ENCODE measurements around the gene ZNF641.

DNA sequence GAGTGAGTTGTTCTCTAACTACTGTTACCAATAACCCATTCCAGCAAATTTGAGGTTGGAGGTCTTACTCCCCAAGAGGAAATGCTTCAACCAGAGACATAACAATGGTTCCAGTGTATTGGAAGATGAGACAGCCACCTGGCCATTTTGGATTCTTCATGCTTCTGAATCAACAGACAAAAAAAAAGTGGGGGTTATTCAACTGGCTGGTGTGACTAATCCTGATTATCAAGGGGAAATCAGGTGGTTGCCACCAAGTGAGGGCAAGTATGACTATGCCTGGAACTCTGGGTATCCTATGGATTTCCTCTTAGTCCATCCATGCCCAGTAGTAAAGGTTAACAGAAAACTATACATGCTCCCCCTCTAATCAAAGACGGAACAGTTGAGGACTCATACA is 29.9 kb upstream of the ZNF641 start:
- TF ChIP-seq, protein P1, sequence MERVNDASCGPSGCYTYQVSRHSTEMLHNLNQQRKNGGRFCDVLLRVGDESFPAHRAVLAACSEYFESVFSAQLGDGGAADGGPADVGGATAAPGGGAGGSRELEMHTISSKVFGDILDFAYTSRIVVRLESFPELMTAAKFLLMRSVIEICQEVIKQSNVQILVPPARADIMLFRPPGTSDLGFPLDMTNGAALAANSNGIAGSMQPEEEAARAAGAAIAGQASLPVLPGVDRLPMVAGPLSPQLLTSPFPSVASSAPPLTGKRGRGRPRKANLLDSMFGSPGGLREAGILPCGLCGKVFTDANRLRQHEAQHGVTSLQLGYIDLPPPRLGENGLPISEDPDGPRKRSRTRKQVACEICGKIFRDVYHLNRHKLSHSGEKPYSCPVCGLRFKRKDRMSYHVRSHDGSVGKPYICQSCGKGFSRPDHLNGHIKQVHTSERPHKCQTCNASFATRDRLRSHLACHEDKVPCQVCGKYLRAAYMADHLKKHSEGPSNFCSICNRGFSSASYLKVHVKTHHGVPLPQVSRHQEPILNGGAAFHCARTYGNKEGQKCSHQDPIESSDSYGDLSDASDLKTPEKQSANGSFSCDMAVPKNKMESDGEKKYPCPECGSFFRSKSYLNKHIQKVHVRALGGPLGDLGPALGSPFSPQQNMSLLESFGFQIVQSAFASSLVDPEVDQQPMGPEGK (CRISPR knock-in tag; IDR thresholded peaks at IDR 0.05; ENCODE audit: borderline replicate concordance), result no peak
- TF ChIP-seq ESRRG (CRISPR knock-in tag; IDR thresholded peaks at IDR 0.05) (no peak), ZFP3 (CRISPR knock-in tag; IDR thresholded peaks at IDR 0.05) (no peak), RARB (CRISPR knock-in tag; IDR thresholded peaks at IDR 0.05) (no peak), ZFP30 (CRISPR knock-in tag; IDR thresholded peaks at IDR 0.05) (no peak), ARNTL (CRISPR knock-in tag; IDR thresholded peaks at IDR 0.05; ENCODE audit: borderline replicate concordance, low read depth) (no peak), ZNF8 (CRISPR knock-in tag; IDR thresholded peaks at IDR 0.05) (no peak)
- TF ChIP-seq, protein P2, sequence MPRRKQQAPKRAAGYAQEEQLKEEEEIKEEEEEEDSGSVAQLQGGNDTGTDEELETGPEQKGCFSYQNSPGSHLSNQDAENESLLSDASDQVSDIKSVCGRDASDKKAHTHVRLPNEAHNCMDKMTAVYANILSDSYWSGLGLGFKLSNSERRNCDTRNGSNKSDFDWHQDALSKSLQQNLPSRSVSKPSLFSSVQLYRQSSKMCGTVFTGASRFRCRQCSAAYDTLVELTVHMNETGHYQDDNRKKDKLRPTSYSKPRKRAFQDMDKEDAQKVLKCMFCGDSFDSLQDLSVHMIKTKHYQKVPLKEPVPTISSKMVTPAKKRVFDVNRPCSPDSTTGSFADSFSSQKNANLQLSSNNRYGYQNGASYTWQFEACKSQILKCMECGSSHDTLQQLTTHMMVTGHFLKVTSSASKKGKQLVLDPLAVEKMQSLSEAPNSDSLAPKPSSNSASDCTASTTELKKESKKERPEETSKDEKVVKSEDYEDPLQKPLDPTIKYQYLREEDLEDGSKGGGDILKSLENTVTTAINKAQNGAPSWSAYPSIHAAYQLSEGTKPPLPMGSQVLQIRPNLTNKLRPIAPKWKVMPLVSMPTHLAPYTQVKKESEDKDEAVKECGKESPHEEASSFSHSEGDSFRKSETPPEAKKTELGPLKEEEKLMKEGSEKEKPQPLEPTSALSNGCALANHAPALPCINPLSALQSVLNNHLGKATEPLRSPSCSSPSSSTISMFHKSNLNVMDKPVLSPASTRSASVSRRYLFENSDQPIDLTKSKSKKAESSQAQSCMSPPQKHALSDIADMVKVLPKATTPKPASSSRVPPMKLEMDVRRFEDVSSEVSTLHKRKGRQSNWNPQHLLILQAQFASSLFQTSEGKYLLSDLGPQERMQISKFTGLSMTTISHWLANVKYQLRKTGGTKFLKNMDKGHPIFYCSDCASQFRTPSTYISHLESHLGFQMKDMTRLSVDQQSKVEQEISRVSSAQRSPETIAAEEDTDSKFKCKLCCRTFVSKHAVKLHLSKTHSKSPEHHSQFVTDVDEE (CRISPR knock-in tag; IDR thresholded peaks at IDR 0.05), result no peak
- TF ChIP-seq, protein P3, sequence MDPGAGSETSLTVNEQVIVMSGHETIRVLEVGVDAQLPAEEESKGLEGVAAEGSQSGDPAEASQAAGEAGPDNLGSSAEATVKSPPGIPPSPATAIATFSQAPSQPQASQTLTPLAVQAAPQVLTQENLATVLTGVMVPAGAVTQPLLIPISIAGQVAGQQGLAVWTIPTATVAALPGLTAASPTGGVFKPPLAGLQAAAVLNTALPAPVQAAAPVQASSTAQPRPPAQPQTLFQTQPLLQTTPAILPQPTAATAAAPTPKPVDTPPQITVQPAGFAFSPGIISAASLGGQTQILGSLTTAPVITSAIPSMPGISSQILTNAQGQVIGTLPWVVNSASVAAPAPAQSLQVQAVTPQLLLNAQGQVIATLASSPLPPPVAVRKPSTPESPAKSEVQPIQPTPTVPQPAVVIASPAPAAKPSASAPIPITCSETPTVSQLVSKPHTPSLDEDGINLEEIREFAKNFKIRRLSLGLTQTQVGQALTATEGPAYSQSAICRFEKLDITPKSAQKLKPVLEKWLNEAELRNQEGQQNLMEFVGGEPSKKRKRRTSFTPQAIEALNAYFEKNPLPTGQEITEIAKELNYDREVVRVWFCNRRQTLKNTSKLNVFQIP (CRISPR knock-in tag; IDR thresholded peaks at IDR 0.05; ENCODE audit: borderline replicate concordance, low read depth), result no peak

Measured in SK-N-SH treated with all-trans-retinoic acid at 6 μM for 48 hours (cell line).